CD8-positive, alpha-beta memory T cell (primary cell): ENCODE measurements around the gene INPP5B. TPM values are rescaled to one million over a fixed set of nuclear protein-coding genes. Genes with fewer than 3 reads are reported as not detected.

Experiments used
- CTCF ChIA-PET: fragments of 350-600 bp; sonication (Branson Sonifier 250); formaldehyde crosslinking; loops from one replicate; lab custom pipeline; 2021; ENCODE audit warnings: antibody characterized with exemption; lab: Charles Lee
- POLR2A ChIA-PET: fragments of 350-600 bp; sonication (Branson Sonifier 250); formaldehyde crosslinking; loops from one replicate; lab custom pipeline; 2021; ENCODE audit warnings: antibody characterized with exemption; lab: Charles Lee
- DNase-seq, 5 donors: peaks; one replicate each; pipeline versions ENCODE4 v3.0.0 to v3.0.0-alpha.2; 2020 to 2022; ENCODE audit warnings: mixed read lengths in 1 of 5
- H3K27ac ChIP-seq: one replicate; pipeline ENCODE4 v1.7.0; 2013; ENCODE audit warnings: low read depth, mild to moderate bottlenecking, low read length, moderate library complexity
- H3K27me3 ChIP-seq: 2 replicates; pipeline ENCODE4 v1.7.0; 2013; ENCODE audit warnings: low read length, mild to moderate bottlenecking; ENCODE audit not compliant: insufficient read depth, poor library complexity, severe bottlenecking
- H3K36me3 ChIP-seq: 2 replicates; pipeline ENCODE4 v1.7.0; 2013; ENCODE audit warnings: mild to moderate bottlenecking, low read length, moderate library complexity; ENCODE audit not compliant: insufficient read depth
- H3K4me1 ChIP-seq: 2 replicates; pipeline ENCODE4 v1.7.0; 2013; ENCODE audit warnings: mild to moderate bottlenecking, low read length, moderate library complexity; ENCODE audit not compliant: insufficient read depth
- H3K4me3 ChIP-seq: 2 replicates; pipeline ENCODE4 v1.7.0; 2013; ENCODE audit warnings: mild to moderate bottlenecking, low read length
- H3K9me3 ChIP-seq: 2 replicates; pipeline ENCODE4 v1.7.0; 2013; ENCODE audit warnings: mild to moderate bottlenecking, low read length
- H3K27ac Mint-ChIP-seq, 8 donors: one replicate each; pipeline ENCODE4 v1.8.0; 2020 to 2021; ENCODE audit warnings: mixed read lengths in 8 of 8, mild to moderate bottlenecking in 6 of 8, inconsistent platforms in 3 of 8, moderate library complexity in 3 of 8
- H3K27me3 Mint-ChIP-seq, 2 donors: one replicate each; pipeline ENCODE4 v1.8.0; 2020 to 2021; ENCODE audit warnings: mixed read lengths in 2 of 2, mild to moderate bottlenecking in 1 of 2, moderate library complexity in 1 of 2
- H3K36me3 Mint-ChIP-seq, 3 donors: one replicate each; pipeline ENCODE4 v1.8.0; 2020 to 2021; ENCODE audit warnings: mixed read lengths in 3 of 3, inconsistent platforms in 1 of 3, mild to moderate bottlenecking in 1 of 3
- H3K4me1 Mint-ChIP-seq, 3 donors: one replicate each; pipeline ENCODE4 v1.8.0; 2020 to 2021; ENCODE audit warnings: mixed read lengths in 3 of 3, inconsistent platforms in 1 of 3, mild to moderate bottlenecking in 1 of 3
- H3K4me3 Mint-ChIP-seq, 7 donors: one replicate each; pipeline ENCODE4 v1.8.0; 2020 to 2021; ENCODE audit warnings: mixed read lengths in 7 of 7, mild to moderate bottlenecking in 6 of 7, moderate library complexity in 4 of 7, inconsistent platforms in 2 of 7
- H3K9me3 Mint-ChIP-seq, 5 donors: one replicate each; pipeline ENCODE4 v1.8.0; 2020 to 2022; ENCODE audit warnings: mixed read lengths in 5 of 5, mild to moderate bottlenecking in 3 of 5, moderate library complexity in 2 of 5, inconsistent platforms in 1 of 5
- polyA plus RNA-seq: library from polyadenylated mRNA; unstranded; fragments of 300-500 nt; fragmentation: Illumina TruSeq; gene quantifications from one replicate; pipeline ENCODE4 v1.2.3, GENCODE V29; 2021
- total RNA-seq, 2 experiments: library from RNA; stranded (reverse); gene quantifications; one replicate each; pipeline ENCODE4 v1.2.3, GENCODE V29; 2021

Gene INPP5B
- total and polyA plus RNA-seq, 3 experiments from 2014 or later = 22.9 to 25.1 (median 24.1) TPM

DNA sequence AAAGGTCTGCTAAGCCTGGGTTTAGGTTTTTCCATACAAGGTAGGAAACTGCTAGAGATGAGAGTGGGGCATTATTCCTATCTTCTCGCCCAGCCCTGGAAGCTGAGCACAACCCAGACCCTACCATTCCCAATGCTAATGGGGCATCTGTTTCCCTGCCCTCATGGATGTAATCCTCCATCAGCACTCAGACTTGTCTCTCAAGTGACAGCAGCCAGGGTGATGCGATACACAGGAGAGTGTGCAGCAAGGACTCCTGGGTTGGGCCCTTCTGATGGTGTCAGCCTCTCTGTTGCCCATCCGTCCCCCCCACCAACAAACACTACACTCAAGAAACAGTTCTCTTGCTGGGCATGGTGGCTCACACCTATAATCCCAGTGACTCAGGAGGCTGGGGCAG lies 5.9 kb upstream of the INPP5B start:
- Mint-ChIP-seq H3K27me3 (peaks cover 0 to 2% of the 10 kb centered on the region in 2 donors), H3K4me3 (no peak overlapping the region), H3K36me3 (peaks cover 0 to 17% (median 5%) of the 10 kb centered on the region in 3 donors), H3K27ac (no peak overlapping the region), H3K9me3 (no peaks in the 10 kb centered on the region), H3K4me1 (peaks cover 0 to under 1% (median 0%) of the 10 kb centered on the region in 3 donors)
- Histone ChIP-seq H3K4me1 (no peaks in the 10 kb centered on the region), H3K27ac (no peak overlapping the region), H3K9me3 (no peaks in the 10 kb centered on the region), H3K27me3 (no peaks in the 10 kb centered on the region), H3K4me3 (no peak overlapping the region), H3K36me3 (peaks cover 3% of the 10 kb centered on the region)
- CTCF ChIA-PET = no interaction called here
- POLR2A ChIA-PET = no interaction called here
- no peak for DNase-seq

DNA sequence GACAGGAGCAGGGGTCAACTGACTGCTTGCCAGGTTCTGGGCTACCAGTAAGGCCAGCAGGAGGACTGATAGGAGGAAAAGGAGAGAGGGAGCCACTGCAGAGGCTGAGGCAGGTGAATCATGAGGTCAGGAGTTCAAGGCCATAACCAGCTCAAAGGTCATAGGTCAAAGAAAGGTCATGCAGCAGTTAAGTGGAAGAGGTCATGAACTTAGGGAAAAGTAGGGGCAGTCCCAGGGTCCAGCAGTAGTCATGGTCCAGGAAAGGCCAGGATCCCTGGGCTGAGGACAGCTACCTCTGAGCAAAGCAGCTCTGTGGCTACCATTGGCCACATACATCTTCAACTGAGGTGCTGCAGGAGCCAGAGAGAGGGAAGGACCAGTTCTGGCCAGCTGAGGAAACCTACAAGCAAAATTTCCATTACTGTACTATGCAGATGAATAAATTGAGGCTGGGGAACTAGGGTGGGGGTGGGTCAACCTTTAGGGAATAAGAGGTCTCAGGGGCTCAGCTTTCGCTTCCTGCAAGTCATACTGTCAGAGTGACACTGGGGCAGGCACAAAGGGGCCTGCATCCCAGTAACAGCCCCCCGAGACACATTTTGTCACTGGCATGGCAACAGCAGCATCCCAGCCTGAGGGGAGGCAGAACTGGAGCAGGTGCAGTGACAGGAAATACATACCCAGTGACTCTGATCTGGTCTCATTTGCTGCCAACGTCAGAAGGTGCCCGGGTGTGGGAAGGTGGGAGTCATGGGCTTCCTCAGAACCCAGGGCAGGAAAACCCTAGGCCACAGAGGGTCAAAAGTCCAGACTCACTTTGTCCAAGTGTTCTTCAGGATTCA lies 5.2 kb upstream of the INPP5B start:
- no peak for DNase-seq
- Mint-ChIP-seq H3K9me3 (no peaks in the 10 kb centered on the region), H3K27ac (peak overlapping the region in 2 of 8 donors; percentile 27 to 51), H3K27me3 (peaks cover 0 to 2% of the 10 kb centered on the region in 2 donors), H3K4me3 (no peak overlapping the region), H3K36me3 (peaks cover 0 to 10% (median 2%) of the 10 kb centered on the region in 3 donors), H3K4me1 (peaks cover 7% of the 10 kb centered on the region in 3 donors)
- H3K9me3 ChIP-seq = no peaks in the 10 kb centered on the region
- H3K27me3 ChIP-seq = no peaks in the 10 kb centered on the region
- H3K4me1 ChIP-seq = peaks cover 6% of the 10 kb centered on the region
- no peak overlapping the region for H3K4me3 ChIP-seq
- no peak overlapping the region for H3K27ac ChIP-seq
- ChIA-PET CTCF (no interaction called here), POLR2A (no interaction called here)
- no peaks in the 10 kb centered on the region for H3K36me3 ChIP-seq

DNA sequence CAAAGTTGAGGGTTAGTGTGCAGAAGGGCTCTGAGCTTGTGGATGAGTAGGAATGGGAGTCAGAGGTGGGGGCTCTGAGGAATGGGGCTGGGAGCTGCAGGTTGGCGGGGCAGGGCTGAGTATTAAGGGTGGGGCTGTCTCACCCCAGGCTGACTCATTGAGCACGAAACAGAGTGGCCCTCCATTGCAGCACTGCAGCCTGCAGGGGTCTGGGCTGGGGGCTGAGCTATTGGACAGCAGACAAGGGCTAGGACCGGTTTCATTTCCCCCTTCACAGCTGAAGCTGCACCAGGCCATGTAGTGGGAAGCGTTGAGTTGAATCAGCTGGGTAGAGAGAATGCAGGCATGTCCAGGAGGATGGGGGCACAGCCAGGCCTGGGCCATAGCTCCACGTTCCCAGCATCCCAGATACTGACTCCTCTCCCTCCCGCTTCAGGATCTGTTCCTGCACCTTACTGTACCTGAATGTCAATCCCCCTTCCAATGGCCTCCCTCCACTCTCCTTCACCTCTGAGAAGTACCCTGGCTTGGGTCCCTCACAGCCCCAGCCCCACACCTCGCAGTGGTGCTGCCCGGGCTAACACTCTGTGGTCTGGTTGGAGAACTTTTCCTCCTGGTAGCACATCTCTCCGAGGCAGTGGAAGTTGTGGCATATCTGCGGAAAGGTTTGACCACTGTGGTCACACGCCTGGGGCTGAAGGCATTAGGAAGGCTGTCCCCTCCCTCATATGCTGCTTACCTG lies 4.4 kb upstream of the INPP5B start:
- ChIA-PET POLR2A (no interaction called here), CTCF (no interaction called here)
- Histone ChIP-seq H3K36me3 (no peaks in the 10 kb centered on the region), H3K27me3 (no peaks in the 10 kb centered on the region), H3K4me3 (no peak overlapping the region), H3K4me1 (peaks cover 14% of the 10 kb centered on the region), H3K27ac (no peak overlapping the region), H3K9me3 (no peaks in the 10 kb centered on the region)
- no peak overlapping the region for H3K4me3 Mint-ChIP-seq
- DNase-seq = no peak
- H3K9me3 Mint-ChIP-seq = no peaks in the 10 kb centered on the region
- H3K36me3 Mint-ChIP-seq = peaks cover 0 to 5% (median 1%) of the 10 kb centered on the region in 3 donors
- peaks cover 11 to 15% (median 13%) of the 10 kb centered on the region in 3 donors for H3K4me1 Mint-ChIP-seq
- peaks cover 0 to 2% of the 10 kb centered on the region in 2 donors for H3K27me3 Mint-ChIP-seq
- no peak overlapping the region for H3K27ac Mint-ChIP-seq

DNA sequence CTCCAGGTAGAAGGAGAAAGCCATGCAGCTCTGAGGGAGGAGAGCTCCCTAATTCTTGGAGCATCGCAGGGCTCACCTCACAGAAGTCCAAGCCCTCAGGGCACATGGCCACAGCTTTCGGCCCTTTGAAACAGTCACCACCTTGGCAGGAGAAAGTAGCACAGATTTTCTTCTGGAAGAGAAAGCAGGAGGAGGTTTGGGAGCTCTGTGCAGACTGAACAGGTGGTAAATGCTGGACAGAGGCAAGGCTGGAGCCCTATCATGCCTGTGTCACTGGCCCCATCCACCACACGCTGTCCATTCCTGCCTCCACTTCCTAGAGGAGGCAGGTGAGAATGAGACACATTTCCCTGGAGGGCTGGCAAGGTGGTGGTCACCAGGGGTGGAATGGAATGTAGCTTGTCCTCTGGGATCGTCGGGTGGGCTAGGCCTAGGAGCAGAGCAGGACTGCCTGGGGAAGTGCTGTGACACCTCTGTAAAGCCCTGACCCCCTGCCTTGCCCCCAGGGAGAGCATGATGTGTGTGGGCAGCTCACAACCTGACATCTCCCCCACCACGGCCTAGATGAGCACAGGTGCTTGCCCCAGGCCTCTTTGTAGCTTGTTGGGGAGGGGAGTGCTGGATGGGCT lies 2.8 kb upstream of the INPP5B start:
- DNase-seq = no peak
- H3K4me3 Mint-ChIP-seq = no peak overlapping the region
- H3K36me3 Mint-ChIP-seq = peaks cover 0 to 1% (median 0%) of the 10 kb centered on the region in 3 donors
- no peaks in the 10 kb centered on the region for H3K9me3 ChIP-seq
- H3K4me3 ChIP-seq = no peak overlapping the region
- H3K27me3 ChIP-seq = no peaks in the 10 kb centered on the region
- H3K27ac ChIP-seq = no peak overlapping the region
- no peaks in the 10 kb centered on the region for H3K9me3 Mint-ChIP-seq
- peaks cover 11 to 21% (median 13%) of the 10 kb centered on the region in 3 donors for H3K4me1 Mint-ChIP-seq
- ChIA-PET POLR2A (interaction anchor here (1.0 kb wide), 1 partner anchor 18 kb away, joined by 4 read pairs; no protein-coding TSS in a partner anchor), CTCF (no interaction called here)
- H3K27me3 Mint-ChIP-seq = peaks cover 0 to 2% of the 10 kb centered on the region in 2 donors
- peaks cover 4% of the 10 kb centered on the region for H3K36me3 ChIP-seq
- H3K4me1 ChIP-seq = peaks cover 16% of the 10 kb centered on the region
- peak overlapping the region in 2 of 8 donors; percentile 26 to 93 for H3K27ac Mint-ChIP-seq

DNA sequence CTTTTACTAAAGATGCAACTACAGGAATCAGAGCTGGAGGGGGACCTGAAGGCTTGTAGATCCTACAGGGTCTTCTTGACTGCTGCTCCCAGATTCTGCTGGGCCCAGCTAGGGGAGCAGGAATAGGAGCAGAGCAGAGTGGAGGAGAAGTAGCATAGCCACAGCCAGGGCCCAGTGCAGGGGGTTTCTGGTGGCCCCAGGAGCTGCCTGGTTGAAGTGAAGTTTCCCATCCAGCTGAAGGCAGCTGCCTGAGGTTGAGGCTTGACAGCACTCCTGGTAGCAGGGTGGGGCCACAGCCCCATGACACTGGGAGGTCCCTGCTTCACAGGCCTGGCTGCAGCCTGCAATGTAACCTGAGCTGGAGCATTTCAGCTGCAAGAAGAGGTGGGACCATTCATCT lies 2.0 kb upstream of the INPP5B start:
- H3K4me3 Mint-ChIP-seq = no peak overlapping the region
- H3K4me1 ChIP-seq = peaks cover 16% of the 10 kb centered on the region
- peak overlapping the region in 1 of 8 donors; percentile 3 for H3K27ac Mint-ChIP-seq
- H3K27me3 Mint-ChIP-seq = peaks cover 0 to 2% of the 10 kb centered on the region in 2 donors
- no peaks in the 10 kb centered on the region for H3K9me3 ChIP-seq
- H3K27ac ChIP-seq = no peak overlapping the region
- ChIA-PET CTCF (no interaction called here), POLR2A (interaction anchor here (1.0 kb wide), 1 partner anchor 17 kb away, joined by 4 read pairs; no protein-coding TSS in a partner anchor)
- H3K4me1 Mint-ChIP-seq = peaks cover 11 to 21% (median 13%) of the 10 kb centered on the region in 3 donors
- no peak overlapping the region for H3K4me3 ChIP-seq
- H3K36me3 Mint-ChIP-seq = peaks cover 0 to 4% (median 0%) of the 10 kb centered on the region in 3 donors
- peaks cover 4% of the 10 kb centered on the region for H3K36me3 ChIP-seq
- H3K9me3 Mint-ChIP-seq = no peaks in the 10 kb centered on the region
- no peaks in the 10 kb centered on the region for H3K27me3 ChIP-seq
- DNase-seq = no peak

DNA sequence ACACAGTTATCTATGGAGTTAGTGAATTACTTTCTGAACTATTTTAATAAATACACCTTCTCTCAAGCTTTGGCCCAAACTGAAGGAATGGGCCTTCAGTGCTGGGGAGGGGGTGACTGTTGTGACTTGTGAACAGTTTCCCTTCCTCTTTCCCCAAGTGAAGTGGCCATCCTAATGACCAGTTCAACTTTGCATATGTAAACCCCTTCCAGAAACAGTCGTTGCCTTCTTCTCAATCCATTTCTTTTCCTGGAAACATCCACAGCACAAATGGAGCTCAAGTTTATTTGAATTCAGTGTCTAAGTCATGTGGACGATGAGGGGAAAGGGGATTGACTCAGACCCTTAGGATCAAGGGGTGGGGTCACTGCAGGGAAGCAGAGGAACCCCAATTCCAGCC lies 1.3 kb upstream of the INPP5B start:
- no peaks in the 10 kb centered on the region for H3K27me3 ChIP-seq
- Mint-ChIP-seq H3K36me3 (peaks cover 0 to 6% (median 1%) of the 10 kb centered on the region in 3 donors), H3K9me3 (no peaks in the 10 kb centered on the region), H3K27me3 (peaks cover 0 to 4% of the 10 kb centered on the region in 2 donors), H3K4me1 (peaks cover 11 to 21% (median 13%) of the 10 kb centered on the region in 3 donors), H3K27ac (peak overlapping the region in 1 of 8 donors; percentile 66), H3K4me3 (peak overlapping the region in 1 of 7 donors; percentile 8)
- H3K36me3 ChIP-seq = peaks cover 4% of the 10 kb centered on the region
- H3K27ac ChIP-seq = no peak overlapping the region
- peaks cover 16% of the 10 kb centered on the region for H3K4me1 ChIP-seq
- no peaks in the 10 kb centered on the region for H3K9me3 ChIP-seq
- H3K4me3 ChIP-seq = no peak overlapping the region
- ChIA-PET POLR2A (no interaction called here), CTCF (no interaction called here)
- no peak for DNase-seq

DNA sequence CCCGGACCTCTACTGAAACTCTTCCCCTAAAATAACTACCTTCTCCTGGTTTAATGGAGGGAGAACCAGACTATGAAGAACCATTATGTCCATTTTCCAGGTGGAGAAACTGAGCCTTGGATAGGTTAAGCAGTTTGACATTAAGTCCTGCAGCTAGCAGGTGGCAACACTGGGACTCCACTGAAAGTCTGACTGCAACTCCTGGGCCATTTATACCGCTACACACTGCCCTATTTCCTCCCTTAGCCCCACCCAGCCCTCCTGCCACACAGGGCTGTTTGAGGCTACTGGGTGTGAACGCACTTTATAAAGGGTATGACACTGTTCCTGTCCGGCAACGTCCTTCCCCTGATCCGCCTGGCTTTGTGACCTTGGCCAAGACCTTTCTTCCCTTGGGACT lies 511 bp upstream of the INPP5B start:
- Histone ChIP-seq H3K27me3 (no peaks in the 10 kb centered on the region), H3K9me3 (no peaks in the 10 kb centered on the region), H3K36me3 (peaks cover 4% of the 10 kb centered on the region), H3K4me3 (peak overlapping the region; percentile 69), H3K4me1 (peaks cover 16% of the 10 kb centered on the region), H3K27ac (peak overlapping the region; percentile 64)
- peaks cover 0 to 7% (median 3%) of the 10 kb centered on the region in 3 donors for H3K36me3 Mint-ChIP-seq
- H3K4me1 Mint-ChIP-seq = peaks cover 11 to 21% (median 13%) of the 10 kb centered on the region in 3 donors
- ChIA-PET CTCF (no interaction called here), POLR2A (interaction anchor here (0.7 kb wide), 1 partner anchor 15 kb away, joined by 3 read pairs; no protein-coding TSS in a partner anchor)
- peak overlapping the region; percentile 30 to 94 (median 84) for H3K27ac Mint-ChIP-seq
- H3K4me3 Mint-ChIP-seq = peak overlapping the region; percentile 71 to 95 (median 89)
- DNase-seq = no peak
- H3K27me3 Mint-ChIP-seq = peaks cover 0 to 4% of the 10 kb centered on the region in 2 donors
- no peaks in the 10 kb centered on the region for H3K9me3 Mint-ChIP-seq
